Ecto neural progenitor cell (in vitro differentiated cells): ENCODE data around the gene SEMA3C.

Source experiments
- DNase-seq: peaks from one replicate; pipeline ENCODE4 v3.0.0-alpha.2; 2018; ENCODE audit warnings: low spot score

SEMA3C gene

DNA sequence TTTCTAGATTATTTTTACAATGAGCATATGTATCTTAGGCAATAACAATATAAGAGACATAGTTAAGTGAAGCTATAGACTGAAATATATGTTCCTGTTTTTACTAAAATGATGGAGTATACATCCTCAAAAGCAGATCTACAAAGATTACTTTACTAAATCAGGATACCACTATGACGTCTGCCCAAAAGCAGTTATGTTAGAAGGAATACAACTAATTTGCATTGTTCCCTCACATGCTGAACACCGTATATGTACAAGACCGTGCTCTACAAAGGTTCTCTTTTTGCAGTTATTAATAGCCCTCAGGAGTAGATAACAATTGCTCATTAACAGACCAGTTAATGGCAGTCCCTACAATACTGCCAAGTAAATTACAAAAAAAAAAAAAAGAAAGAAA, 143.0 kb downstream of the SEMA3C start:
- no peak for DNase-seq

DNA sequence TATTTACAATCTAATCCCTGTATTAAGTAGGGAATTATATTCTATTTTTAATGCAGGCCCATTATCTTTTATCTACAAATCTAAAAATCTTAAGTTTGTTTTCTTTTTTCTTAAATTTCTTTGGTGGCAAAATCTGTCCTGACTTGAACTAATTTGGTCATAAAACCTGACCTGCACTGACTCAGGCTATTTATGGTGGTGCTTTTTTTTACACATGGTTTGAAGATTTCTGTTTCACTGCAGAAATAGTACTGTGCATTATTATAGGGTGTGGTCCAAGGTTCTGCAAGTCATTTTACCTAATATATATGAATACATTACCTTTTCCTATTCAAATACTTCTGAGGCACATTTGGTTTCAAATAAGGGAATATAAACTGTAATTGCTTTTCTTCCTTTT, 143.4 kb downstream of the SEMA3C start:
- DNase-seq, result no peak

DNA sequence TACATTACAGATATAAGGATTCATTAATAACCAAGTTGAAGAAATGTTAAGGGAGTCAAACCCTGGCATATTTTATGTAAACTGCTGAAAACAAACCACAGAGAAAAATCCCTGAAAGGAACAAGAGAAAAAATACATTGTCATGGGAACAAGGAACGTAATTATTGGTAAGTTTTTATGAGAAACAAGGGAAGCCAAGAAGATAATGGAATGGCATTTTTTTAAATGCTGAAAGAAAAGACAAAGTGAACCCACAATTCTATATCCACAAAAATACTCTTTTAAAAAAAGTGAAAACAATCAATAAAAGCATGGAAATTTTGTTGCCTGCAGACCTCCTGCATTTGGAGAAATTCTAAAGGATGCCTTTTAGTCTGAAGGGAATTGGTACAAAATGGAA, 144.0 kb downstream of the SEMA3C start:
- no peak for DNase-seq

GRCh38 chr7:80773787-80774508, 144.9 kb downstream of the SEMA3C start:
- DNase-seq, result no peak

DNA sequence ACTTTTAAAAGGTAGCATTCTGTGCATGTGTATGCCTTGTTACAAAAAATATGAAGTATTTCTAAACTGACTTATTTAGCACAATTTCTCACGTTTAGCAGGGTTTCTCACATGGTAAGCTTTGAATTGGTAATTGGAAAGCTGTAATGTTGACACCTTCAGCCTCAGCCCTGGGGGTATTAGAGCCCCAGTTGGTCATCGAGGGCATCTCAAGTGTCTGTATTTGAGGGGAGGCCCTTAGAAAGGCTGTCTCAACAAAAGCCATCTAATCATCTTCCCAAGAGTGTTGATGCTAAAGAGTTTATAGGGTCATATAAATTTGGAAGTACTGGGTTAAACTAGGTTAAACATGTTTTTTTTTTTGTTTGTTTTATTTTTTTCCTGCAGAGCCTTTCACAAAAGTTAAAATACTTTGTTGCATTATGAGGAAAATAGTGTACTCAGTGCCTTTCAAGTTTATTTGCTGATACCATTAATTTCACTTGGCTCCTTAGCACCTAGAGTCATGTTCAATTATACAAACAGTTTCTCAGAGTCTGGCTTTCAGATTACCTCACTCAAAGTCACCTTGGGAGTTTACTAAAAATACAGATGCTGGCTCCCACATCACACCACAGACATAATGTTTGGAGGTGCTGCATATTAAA, 146.4 kb downstream of the SEMA3C start:
- DNase-seq, result no peak

- no peak for DNase-seq
Observed at GRCh38 chr7:80771523-80771922, 147.3 kb downstream of the SEMA3C start.

DNA sequence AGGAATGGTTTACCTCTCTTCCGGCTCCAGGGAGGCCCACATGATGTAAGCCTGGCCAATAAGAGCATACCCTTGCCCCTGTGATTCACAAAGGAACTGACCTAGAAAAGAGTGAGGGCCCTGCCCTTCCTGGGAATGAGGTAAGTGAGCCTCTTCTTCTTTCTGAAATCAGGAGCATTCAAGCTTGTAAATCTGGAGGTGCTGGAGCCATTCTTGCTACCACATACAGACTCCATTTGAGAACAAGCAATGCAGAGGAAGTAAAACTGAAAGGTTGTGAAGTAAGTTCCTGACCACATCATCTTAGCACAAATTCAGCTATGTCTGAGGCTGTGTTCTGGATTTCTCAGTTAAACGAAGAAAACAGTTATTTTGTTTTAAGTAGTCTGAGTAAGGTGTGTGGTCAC, 148.2 kb downstream of the SEMA3C start:
- DNase-seq, result no peak

DNA sequence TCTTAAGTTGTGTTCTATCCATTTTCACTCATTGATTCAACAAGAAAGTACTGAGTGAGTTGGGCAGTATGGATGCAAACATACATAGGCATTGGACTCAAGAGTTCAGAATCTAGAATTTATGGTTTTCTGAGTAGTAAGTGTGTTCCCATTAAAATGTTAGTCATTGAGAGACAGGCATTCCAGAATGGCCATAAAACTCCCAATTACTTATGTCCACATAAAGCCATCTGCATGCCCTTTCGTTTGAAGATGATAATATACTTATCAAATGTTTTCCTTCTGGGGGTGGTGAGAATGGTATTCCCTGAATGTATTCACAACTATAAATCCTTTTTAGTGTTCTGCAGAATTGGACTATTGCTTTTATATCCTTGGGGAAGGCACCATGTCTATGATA, 148.8 kb downstream of the SEMA3C start:
- no peak for DNase-seq

DNA sequence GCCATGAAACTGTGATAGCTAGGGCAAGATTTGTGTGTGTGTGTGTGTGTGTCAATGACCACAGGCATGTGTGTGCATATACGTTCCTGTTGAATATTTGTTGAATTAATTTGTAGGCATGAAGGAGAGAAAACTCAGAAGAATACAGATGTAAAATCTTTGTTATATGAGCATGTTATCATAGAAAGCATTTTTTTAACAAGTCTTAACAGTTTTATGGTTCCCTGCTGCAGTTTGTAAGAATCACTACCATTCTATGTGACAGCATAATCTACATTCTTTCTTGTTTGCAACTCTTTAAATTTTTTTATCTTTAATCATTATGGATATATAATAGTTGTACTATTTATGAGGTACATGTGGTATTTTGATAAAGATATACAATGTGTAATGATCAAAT, 150.1 kb downstream of the SEMA3C start:
- DNase-seq, result no peak

GRCh38 chr7:80767654-80768053, 151.2 kb downstream of the SEMA3C start:
- DNase-seq, result no peak

DNA sequence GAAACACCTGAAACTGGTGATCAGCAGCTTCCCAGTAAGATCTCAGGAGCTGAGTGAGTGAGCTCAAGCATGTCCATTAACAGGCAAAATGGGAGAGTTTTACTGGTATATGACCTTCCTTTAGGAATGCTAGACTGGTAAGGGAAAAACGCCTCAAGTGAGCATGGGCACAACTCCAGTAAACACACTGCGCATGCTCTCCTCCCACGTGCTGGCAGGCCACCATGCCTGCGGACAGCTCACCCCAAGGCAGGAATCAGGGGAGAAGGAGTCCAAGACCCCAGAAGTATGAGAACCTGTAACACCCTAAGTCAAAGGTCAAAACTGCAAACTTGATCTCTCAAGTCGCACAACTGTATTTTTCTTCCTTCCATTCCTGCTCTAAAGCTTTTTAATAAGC, 152.1 kb downstream of the SEMA3C start:
- DNase-seq, result no peak

DNA sequence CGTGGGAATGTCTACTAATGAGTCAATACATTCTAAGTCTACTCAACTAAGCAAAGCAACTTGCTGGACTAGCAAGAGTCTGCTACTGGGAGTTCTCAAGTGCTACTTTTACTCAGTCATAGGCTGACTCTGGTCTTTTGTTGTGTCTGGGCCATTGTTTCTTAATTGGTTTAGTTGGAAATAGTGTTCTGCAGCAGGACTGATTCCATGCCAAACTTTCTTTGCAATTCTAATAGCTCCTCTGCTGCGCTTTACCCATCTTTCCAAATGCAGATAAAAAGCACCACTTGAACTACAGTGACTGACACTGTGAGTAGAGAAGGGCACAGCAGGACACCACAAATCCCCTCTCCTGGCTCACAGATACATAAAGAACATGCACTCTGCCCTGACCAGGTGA, 154.7 kb downstream of the SEMA3C start:
- no peak for DNase-seq

DNA sequence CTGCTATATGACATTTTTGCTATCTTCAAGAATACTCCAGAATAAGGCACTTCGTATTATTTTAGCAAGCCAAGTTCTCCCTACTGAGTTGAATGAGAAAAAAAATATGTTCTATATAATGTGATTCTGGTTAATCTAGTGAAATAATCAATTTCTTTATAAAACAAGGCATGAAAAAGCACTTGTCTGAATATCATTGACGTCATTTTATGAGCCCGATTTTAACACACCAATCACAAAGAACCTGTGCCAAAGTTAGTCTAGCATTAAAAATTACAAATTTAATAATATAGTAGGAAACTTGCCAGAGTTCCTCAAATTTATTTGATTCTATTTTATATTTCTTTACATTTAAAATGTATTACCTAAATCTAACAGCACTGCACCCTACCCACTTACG, 155.1 kb downstream of the SEMA3C start:
- no peak for DNase-seq

GRCh38 chr7:80763289-80763688, 155.6 kb downstream of the SEMA3C start:
- DNase-seq, result no peak

- no peak for DNase-seq
Observed at GRCh38 chr7:80760292-80760691, 158.6 kb downstream of the SEMA3C start.

GRCh38 chr7:80752954-80753690, 165.7 kb downstream of the SEMA3C start:
- no peak for DNase-seq

- no peak for DNase-seq
Observed at GRCh38 chr7:80749270-80749669, 169.6 kb downstream of the SEMA3C start.

GRCh38 chr7:80748363-80749042, 170.3 kb downstream of the SEMA3C start:
- DNase-seq, result no peak

DNA sequence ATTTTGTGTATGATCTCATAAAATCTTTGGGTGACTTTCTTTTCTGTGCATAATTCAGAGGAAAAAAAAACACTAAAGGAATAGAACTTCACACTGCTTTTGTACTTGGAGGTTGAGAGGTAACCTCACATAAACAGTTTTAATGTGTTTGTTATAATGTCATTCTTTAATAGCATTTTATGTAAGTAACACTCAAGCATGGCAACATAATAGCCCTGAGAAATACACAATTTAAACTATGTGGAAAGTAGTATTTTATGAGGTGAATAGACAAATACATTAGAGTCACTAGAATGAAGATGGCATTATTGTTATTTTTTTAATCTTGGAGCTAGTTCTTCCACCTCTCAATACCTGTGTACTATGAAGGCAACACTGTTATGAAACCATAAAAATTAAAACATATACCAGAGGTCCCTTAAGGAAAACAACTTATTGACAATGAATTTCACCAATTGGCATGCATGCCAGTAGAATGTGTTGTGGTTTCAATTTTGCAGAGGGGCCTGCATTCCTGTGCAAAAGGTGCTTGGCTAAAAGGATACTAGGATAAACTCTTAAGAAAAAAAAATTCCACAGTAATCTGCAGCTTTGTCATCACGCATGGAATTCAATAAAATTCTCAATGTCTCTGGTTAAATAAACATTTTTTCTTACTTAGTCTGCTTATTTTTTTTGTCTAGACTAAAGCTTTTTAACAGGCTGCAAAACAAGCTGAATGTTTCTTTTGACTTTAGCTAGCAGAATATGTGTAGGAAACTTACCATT, 177.9 kb downstream of the SEMA3C start:
- DNase-seq, result no peak

DNA sequence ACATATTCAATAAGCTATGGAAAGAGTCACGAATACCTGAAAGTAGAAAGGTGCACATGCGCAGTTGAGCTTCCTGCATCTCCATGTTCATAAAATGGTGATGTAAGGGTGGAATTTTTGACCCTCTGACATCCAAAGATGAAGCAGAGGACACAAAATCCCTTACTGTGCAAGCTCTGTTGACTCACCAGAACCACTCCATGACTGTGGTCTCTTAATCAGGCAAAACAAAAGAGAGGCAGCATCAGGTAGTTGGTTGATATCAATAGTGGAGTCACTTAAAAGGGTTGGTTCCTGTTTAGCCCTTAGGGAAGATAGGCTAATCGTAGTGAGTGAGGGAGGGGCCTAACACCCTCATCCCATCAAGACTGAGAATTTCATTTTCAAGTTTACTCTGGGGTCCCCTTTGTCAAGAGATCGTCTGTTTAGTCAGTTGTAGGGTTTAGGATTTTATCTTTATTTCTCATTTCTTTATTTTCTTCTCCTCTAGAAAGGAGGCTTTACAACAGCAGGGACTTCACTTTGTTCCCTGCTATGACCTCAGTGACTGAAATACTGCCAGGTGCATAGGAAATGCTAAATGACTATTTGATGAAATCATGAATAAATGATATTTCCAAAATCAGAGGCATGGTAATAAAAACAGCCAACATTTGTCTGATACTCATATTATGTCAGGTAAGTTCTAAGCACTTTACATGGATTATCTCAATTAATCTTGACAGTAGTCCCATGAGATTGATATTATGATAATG, 182.3 kb downstream of the SEMA3C start:
- DNase-seq, result no peak

- no peak for DNase-seq
Observed at GRCh38 chr7:80735330-80735729, 183.5 kb downstream of the SEMA3C start.
